DMS114 treated with DMSO at 0.1 percent for 48 hours (cell line): ENCODE results near the gene UBE2H.

Experiments used
- DNase-seq: peaks from one replicate; lab custom pipeline; 2025; ENCODE audit not compliant: unreplicated experiment; lab: John Stamatoyannopoulos, UW

Gene UBE2H

DNA sequence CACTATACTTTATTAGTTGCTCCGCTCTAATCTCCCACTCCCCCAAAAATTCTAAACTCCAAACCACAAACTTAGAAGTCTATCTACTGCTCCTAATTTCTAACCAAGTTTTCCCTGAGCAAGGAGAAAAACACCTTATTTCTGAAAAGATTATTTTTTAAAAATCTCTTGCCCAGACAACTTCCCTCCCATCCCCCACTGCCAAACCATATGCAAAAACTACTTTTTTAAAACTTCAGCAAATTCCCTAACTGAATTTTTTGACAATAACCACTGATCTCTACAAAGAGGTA is 1.9 kb downstream of the UBE2H start:
- no peak for DNase-seq

DNA sequence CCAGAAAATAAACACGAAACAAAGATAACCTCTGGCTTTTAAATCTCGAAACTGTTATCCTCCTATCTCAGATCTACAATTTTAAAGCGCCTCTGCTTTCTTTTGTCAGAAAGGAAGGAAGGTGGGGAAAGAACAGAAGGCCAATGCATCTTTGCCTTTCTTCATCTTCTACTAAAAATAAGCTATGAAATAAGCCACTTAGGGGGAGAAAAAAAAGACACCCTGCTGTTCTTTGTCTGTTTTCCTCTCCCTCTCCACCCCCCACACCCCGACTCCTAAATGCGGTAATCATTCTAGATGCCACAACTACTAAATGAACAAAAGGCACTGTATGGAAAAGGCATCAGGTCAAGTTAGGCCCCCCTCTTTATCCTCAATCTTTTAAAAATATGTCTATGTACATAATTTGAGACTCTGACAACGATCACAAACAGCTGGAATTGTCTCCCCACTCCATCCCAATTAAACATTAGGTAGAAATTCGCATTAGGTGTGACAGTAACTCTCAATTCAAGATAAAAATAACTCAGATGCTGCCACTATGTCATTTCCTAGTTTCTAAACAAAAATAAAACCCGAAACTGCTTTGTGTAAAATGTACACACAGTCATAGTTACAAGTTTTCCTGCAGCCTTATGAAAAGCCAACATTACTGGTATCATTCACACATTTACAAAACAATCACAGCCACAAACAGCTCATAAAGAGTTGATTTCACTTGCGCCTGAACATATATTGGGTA is 2.4 kb downstream of the UBE2H start:
- DNase-seq: no peak

GRCh38 chr7:129949292-129950133 is 3.2 kb downstream of the UBE2H start:
- no peak for DNase-seq

DNA sequence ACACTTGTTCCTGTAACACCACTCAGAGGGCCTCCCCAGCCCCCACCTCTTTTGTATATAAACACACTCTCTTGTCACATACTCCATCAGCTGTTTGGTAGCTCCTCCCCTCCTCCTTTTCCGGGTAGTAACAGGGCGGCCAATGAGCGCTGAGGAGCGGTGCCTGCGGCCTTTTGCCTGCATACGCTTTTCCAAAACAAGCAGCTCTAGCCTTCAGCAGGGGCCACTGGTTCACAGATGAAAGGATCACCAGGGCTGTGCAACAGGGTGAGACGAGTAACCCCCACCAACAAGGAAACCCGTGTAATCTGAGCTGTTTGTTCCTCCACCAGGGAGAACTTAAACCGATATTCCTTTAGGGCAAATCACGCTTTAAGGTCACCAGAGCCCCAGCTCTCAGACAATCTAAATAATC is 3.9 kb downstream of the UBE2H start:
- peak; percentile 72 for DNase-seq

GRCh38 chr7:129948338-129948737 is 4.4 kb downstream of the UBE2H start:
- no peak for DNase-seq

DNA sequence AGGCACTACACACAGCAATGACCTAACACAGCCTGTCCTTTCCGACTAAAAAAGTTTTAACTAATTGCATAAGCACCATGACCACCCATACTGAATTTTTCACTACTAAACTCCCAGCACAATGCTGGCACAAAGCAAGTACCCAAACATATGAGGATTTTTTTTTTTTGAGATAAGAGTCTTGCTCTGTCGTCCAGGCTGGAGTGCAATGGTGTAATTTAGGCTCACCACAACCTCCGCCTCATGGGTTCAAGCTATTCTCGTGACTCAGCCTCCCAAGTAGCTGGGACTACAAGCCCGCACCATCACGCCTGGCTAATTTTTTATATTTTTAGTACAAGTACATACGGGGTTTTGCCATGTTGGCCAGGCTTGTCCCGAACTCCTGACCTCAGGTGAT is 5.1 kb downstream of the UBE2H start:
- no peak for DNase-seq

- no peak for DNase-seq
Observed at GRCh38 chr7:129947049-129947448, 5.7 kb downstream of the UBE2H start.

DNA sequence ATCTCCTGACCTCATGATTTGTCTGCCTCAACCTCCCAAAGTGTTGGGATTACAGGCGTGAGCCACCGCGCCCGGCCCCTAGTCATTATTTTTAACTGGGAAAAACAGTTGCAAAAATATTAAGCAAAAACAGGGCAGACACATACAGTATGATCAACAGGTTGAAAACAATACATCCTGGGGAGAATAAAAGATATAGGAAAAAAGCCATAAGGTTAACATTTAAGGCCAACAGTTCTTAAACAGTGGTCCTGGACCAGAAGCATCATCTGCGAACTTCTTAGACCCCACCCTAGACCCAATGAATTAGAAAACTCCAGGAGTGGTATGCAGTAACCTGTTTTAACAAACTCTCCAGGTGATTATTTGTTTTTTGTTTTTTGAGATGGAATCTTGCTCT is 6.5 kb downstream of the UBE2H start:
- DNase-seq: no peak

- DNase-seq: no peak
Observed at GRCh38 chr7:129943352-129943751, 9.4 kb downstream of the UBE2H start.

GRCh38 chr7:129940329-129940728 is 12.4 kb downstream of the UBE2H start:
- no peak for DNase-seq

GRCh38 chr7:129939881-129940280 is 12.9 kb downstream of the UBE2H start:
- no peak for DNase-seq

DNA sequence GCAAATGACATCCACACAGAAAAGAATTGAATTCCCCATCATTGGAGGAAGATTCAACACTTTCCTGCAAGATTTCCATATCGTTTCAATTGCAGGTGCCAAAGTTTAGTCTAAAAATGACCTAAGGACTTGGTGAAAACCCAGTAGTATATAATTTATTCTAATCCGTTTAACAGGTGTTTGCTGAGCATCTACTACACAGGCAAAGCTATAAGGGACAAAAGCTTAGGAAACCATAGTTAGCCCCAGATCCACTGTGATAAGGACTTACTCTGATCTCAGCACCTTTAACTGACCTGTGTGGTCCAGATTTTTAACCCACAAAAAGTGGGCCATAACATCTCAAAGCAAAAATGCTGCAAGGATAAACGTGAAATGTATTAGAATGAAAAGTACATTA is 19.1 kb downstream of the UBE2H start:
- DNase-seq: no peak

DNA sequence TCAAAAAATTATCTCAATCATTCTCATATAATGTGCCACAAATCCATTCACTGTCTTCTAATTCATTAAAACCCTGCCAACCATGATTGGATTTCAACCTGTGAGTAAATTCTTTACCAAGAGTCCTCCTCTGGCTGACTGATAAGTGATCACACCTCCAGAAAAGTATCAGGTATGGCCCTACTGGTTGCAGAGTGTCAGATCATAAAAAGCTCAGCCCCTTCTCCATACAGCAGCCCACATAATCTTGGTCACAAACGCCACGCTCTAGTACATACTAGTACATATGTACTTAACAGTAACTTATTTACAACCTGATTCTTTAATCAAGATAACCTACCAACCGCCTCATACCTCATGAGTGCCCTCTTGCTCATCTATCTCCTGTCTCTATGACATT is 26.1 kb downstream of the UBE2H start:
- no peak for DNase-seq

DNA sequence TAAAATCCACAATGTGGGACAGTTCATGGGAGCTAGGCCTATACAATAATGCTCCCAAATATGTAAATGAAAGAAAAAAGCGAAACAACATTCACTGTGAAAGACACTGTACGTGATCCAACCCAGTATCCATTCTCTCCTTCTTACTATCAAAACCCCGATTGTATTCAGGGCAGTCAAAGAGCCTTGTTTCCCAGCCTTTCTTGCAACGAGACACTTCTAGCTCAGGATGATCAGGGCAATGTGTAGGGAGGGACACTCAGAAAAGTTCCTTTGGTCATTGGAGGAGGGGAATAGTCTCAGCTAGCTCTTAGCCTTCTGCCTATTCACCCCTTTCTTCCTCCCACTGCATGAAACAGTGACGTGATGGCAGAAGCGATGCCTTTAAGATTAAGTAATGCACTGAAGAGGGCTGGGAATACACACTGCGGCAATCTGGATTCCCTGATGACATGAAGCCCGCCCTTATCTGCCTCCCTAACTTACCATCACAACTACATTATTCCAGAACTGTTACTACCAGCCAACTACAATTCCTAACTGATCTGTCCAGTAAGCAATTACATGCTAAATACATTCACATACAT is 27.3 kb downstream of the UBE2H start:
- DNase-seq: no peak

GRCh38 chr7:129924602-129925001 is 28.2 kb downstream of the UBE2H start:
- DNase-seq: no peak

- DNase-seq: no peak
Observed at GRCh38 chr7:129923709-129924108, 29.1 kb downstream of the UBE2H start.

GRCh38 chr7:129919492-129919891 is 33.3 kb downstream of the UBE2H start:
- no peak for DNase-seq

GRCh38 chr7:129918922-129919321 is 33.8 kb downstream of the UBE2H start:
- DNase-seq: no peak

DNA sequence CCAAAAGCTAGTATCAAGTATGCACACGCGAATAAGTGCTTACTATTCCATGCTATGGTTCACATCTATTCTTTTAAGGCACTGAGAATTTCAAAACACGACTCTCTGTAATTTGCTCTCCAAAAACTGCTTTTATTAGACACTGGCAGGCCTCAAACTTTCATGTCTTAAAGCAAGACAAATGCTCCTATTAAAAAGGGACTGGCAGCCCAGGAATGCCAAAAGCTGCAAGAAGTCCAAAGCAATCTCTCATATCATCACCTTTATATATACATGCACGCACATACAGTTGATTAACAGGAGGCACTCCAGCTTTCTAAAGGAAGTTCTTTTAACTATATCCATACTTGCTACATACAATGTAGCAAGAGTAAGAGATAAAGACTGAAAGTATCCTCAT is 34.8 kb downstream of the UBE2H start:
- DNase-seq: no peak

GRCh38 chr7:129914536-129915272 is 38.1 kb downstream of the UBE2H start:
- DNase-seq: no peak

GRCh38 chr7:129913428-129913827 is 39.3 kb downstream of the UBE2H start:
- no peak for DNase-seq

- DNase-seq: no peak
Observed at GRCh38 chr7:129911790-129912189, 41.0 kb downstream of the UBE2H start.
